Limb (tissue), 2 donors: ENCODE results near the gene MMP10.

Experiments
- DNase-seq, 2 donors: peaks; one replicate each; pipeline ENCODE4 v3.0.0-alpha.2; 2016; ENCODE audit errors: extremely low spot score in 2 of 2

Gene MMP10

GRCh38 chr11:102780491-102780918 is at the start of gene MMP10:
Gene MMP10 (minus strand): TSS chr11:102780628. CDS start chr11:102780591, 37 bp downstream.
- DNase-seq = no peak

DNA sequence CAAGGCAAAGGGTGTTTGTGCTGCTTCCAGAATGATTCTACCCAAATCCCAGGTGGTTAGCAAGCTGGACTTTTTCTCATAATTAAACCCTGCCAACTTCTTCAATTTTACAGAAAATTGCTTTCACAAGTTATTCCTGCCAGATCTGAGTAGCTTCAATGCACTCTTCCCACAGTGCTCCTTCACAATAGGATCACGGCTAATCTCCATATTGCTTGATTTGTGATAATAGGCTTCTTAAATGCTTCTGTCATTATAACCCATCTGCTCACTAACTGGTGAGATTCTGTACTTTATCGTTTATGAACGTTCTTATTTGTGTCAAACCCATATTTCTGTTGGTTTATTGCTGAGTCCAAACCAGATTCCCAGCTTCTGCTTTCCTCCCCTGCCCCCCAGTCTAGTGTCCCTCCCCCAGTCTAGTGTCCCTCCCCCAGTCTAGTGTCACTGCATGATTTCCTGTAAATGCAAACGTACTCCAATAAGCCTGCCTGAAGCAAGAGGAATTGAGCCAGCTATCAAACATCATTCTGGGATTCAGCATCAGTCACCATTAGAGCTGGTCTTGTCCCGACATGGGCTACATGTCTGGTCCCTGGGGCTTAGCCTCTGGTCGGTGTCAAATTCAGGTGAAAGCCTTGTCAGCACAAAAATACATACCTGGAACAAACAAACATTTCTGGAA is 49.0 kb upstream of the MMP10 start:
- DNase-seq = no peak

DNA sequence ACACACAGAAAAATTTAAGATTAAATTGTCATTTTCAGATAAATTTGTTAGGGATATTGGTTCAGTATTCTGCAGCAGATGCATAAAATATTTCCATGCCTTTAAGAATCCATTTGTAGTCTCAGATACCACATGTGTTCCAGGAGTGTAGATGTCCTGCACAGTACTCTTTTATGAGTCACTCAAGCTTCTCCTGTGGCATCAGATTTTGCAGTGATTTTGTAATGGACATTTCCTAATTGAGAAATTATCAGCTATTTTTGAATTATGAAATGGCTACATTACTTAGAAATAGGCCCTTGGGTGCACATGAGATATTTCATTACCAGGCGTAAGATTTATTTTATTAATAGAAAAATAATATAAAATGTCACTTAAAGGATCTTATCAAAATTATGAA is 44.1 kb upstream of the MMP10 start:
- DNase-seq = no peak

DNA sequence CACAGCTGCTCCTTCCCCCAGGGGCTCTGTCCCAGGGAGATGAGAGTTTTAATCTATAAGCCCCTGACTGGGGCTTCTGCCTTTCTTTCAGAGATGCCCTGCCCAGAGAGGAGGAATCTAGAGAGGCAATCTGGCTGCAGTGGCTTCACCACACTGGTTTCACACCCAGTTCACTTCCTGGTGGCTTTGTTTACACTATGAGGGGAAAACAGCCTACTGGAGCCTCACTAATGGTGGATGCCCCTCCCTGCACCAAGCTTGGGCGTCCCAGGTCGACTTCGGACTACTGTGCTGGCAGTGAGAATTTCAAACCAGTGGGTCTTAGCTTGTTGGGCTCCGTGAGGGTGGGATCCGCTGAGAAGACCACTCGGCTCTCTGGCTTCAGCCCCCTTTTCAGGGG is 39.1 kb upstream of the MMP10 start:
- no peak for DNase-seq

- DNase-seq = no peak
Measured at GRCh38 chr11:102813484-102813883, 33.1 kb upstream of the MMP10 start.

DNA sequence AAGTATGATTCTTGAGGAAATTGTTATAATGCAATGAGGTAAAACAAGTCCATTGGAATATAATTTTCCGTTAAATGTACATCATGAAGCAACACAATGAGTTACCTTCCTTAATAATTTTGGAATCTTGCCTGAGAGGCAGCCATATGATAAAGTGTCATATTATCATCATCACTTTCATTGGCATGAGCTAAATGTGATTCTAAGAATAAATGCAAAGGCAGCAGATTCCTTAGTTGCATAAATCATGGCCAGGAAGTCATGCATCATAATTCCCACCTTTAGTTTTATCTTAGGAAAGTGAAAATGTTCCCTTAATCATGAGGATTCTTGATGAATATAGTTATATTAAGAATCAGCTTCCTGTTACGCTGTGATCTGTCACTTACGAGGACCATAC is 31.8 kb upstream of the MMP10 start:
- no peak for DNase-seq

DNA sequence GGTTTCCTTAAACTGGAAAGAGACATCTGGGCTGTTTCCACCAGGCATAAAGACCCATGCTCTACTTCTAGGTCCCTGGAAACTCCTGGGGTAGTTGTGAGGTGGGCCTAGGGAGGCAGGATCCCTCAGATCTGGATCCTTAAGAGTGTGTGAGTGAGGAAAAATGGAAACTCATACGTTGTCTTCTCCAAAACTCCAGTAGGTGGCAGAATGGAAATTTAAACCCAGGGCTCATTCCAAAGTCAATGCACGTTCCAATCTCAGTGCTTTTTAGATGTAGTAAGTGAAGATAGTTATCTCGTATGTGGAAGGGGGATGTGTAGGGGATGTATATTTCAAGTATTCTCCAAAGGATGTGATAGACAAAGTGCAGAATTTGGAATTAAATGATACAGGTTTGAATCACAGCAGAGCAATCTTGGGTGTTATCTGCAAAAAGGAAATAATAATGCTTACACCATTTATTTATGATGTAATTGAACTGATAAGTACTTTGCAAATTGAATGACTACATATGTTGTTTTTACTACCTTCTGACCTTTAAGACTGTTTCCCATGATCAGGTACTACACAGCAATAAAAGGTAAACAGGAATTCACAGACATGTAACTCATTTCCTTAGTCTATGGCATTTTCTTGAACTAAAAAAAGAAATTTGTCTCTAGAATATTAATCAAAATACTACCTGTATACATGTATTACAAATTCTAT is 30.7 kb upstream of the MMP10 start:
- no peak for DNase-seq

- DNase-seq = no peak
Measured at GRCh38 chr11:102809971-102810370, 29.5 kb upstream of the MMP10 start.

GRCh38 chr11:102807921-102808320 is 27.5 kb upstream of the MMP10 start:
- DNase-seq = no peak

GRCh38 chr11:102806296-102806695 is 25.9 kb upstream of the MMP10 start:
- no peak for DNase-seq

DNA sequence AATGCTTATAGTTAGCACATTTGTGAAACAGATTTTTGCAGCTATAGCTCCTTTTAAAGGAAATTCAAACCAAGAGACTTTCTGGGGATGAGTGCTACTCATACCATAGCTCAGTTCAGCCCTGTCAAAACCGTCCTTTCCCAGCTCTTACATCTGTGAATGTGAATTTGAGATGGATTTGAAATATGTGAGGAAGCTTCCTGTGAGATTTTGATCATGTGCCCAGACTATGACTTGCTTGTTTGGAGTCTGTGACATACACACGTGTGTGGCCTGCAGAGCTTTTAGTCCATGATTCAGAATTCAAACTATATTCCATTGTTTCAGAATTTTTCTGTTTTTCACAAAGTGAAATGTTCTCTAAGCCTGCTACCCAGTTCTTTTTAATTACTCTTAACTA is 21.9 kb upstream of the MMP10 start:
- DNase-seq = peak in 1 of 2 donors; percentile 27

DNA sequence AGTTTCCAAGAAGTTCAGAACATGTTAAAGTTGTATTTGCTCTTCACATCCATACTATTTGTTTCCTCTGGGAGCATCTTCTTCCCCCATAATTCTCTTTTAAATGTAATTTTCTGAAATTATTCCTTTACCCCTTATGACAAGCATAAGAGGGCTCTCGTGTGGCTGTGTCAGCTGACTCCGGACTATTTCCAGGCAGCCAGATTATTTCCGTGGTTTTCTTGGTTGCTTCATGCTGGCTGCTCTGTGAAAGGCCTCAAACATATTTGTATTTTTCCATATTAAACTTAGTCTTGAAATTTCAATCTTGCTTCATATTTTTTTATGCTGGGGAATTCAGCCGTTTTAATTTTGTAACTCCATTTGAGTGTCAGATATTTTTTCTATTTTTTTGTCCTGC is 20.3 kb upstream of the MMP10 start:
- no peak for DNase-seq

- no peak for DNase-seq
Measured at GRCh38 chr11:102799681-102800340, 19.4 kb upstream of the MMP10 start.

DNA sequence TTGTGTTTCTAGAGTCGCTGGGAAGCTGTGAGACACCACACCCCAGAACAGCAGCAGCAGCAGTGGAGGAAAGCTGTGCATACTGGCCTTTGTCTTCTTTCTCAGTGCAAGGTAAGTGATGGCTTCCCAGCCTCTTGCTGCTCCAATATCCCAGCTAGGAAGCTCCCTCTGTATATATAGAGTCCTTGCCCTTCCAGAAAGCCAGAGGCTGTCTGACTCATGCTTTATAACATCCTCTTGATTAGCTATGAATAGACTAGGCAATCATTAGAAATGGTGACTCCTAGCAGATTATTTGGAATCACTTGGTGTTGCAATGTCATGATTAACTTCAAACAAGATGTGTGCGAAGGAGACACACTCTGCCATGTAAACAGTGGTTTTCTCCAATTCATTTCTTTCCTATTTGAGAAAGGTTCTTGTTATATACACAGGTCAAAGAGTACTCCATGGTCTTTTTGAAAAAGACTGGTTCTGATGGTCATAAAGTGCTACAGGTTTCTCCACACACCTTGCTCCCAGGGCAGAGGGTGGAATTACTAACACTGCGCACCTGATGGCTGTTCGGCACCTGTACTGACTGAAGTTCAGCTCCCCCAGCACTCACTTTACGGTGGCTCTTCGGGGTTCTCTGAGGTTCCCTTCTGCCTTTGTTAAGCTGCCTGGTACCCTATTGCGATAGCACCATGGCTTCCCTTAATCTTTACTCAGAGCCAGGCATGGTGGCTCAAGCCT is 17.8 kb upstream of the MMP10 start, which contains the start of gene MMP1:
Gene MMP1 (minus strand): TSS at position 149 of the 735 bp plus-strand sequence. CDS start 68 bp downstream, at position 81.
- DNase-seq = no peak

DNA sequence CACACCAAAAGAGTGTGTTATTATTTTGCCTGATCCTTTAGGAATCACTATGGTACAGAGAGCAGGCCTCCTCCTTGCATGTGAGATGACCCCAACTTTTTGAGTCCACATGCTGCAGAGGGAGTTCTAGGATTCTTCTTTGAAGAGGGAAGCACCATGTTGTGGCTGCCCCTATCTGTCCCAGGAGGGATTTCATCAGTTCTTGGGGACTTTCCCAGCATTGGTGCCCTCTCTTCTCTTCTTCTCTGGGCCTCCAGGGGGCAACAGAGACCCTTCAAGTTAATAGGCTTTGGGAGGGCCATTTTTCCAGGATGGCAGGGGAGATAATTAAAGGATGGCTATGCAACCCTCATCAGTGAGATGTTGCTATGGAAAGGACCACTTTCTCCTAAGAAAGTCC is 14.0 kb upstream of the MMP10 start:
- DNase-seq = no peak

- no peak for DNase-seq
Measured at GRCh38 chr11:102793677-102794290, 13.4 kb upstream of the MMP10 start.

DNA sequence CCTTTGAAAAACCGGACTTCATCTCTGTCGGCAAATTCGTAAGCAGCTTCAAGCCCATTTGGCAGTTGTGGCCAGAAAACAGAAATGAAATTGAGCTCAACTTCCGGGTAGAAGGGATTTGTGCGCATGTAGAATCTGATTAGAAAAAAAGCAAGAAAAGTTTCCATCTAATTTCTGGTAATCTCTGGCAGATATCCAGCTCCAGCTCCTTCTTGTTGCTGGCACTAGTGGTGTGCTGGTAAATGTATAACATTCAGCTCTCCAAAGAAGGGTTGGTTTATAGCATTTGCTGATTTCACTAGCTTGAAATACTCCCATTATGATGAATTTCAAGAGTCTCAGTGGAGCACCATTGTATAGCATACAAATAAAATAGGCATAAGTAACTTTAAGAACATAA is 12.2 kb upstream of the MMP10 start:
- no peak for DNase-seq

GRCh38 chr11:102791271-102792036 is 11.0 kb upstream of the MMP10 start:
- no peak for DNase-seq

DNA sequence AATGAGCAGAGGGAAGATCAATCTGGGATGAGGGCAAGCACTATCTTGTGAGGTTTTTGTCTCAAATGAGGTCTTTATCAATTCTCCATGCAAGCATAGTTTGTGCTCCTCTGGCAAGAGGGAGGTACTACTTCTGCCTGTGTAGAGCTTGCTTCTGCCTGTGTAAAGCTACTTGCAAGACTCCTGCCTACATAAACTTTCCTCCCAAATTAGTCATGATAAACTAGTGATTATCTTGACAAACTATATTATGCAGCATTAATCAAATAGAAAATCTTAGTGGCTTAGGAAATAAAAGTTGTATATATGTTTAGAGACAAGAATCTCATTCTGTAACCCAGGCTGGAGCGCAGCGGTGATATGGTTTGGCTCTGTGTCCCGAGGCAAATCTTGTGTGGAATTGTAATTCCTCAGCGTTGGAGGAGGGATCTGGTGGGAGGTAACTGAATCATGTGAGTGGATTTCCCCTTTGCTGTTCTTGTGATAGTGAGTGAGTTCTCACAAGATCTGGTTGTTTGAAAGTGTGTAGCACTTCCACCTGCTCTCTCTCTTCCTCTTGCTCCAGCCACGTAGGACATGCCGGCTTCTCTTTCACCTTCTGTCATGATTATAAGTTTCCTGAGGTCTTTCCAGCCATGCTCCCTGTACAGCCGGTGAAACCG is 8.0 kb upstream of the MMP10 start:
- no peak for DNase-seq

DNA sequence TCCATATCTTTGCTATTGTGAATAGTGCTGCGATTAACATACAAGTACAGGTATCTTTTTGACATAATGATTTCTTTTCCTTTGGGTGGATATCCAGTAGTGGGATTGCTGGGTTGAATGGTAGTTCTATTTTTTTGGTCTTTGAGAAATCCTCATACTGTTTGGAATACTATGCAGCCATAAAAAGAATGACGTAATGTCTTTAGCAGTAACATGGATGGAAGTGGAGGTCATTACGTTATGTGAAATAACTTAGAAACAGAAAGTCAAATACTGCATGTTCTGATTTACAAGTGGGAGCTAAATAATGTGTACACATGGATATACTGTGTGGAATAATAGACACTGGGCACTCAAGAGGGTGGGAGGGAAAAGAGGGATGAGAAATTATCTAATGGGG is 4.0 kb upstream of the MMP10 start:
- DNase-seq = no peak
